Activated gamma-delta T cell treated with anti-CD3 and anti-CD28 coated beads, Interleukin-2, amount 50 U/mL, for 16 hours (primary cell): Measurements from ENCODE around the gene HOXC6.

Experiments
- DNase-seq: peaks from one replicate; pipeline ENCODE4 v3.0.0-alpha.2; 2020; ENCODE audit warnings: low read depth

HOXC6 gene

DNA sequence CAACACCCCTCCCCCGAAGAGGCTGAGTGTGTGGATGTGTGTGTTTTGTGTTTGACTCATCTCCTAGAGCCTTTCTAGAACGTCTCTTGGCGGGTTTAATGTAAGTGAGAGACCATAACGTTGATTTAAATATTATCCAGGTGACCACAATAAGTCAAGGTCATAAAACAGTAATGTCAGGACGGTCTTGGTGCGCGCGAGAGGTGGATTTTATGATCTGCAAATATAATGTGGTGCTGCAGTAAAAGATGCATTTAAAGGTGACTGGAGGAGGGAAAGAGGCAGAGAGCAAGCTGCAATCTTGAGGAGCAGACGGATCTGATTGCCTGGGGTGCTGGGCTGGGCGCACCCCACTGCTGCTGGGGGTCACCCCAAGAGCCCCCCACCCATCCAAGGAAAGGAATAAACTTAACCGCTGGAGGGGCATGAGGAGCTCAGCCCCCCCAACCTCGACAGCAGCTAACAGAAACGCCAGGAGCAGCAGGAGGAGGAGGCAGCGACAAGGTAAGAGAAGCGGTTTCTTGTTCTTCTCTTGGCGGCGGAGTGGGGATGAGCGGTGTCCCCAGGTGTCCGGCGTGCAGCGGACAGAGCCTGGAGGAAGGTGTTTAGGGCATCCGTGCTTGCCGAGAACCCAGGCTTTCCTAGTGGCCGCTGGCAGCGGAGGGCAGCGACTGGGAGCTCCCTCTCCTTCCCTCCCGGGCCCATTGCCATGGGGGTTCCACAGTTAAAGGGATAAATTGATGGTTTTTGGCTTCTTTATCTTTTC lies 37.7 kb upstream of the HOXC6 start:
- no peak for DNase-seq

DNA sequence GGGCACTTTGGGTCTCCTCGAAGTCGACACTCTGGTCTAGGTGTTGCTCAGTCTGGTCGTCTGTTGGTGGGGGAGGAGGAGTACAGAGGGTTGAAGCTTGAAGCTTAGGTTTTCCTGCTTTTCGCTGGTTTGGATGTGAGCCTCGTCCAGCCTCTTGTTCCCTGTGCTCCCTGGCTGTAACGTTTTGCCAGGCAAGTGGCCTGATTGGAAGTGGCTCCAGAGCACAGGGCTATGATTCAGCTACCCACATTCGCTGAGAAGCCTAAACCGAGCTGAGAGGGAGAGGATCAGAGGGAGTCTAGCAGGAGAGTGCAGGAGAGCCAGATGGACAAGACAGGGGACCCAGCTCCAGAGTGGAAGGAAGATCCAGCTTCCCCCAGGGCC lies 37.2 kb upstream of the HOXC6 start:
- no peak for DNase-seq

DNA sequence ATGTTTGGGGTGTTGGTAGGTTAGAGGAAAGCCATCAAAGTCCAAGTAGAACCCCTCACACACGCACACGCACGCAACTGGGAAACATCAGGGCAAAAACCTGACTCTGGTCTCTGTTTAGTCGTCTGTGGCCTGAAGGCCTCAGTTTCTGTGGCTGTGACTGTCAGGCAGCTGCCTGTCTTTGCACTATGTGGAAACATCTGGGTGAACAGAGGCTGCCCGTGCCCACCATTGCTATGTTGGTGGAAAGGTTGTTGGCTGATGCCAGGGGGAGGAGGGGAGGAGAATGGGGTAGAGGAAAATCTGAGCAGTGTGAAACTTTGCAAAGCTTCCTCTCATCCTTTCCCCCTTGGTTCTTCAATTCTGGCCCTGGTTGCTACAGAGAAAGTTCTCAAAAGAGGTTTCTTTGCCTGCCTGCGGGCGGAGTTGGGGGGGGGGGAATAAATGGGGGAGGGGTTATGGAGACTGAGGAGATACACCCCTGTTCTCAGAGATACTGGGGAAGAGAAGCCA lies 35.8 kb upstream of the HOXC6 start:
- DNase-seq = no peak

DNA sequence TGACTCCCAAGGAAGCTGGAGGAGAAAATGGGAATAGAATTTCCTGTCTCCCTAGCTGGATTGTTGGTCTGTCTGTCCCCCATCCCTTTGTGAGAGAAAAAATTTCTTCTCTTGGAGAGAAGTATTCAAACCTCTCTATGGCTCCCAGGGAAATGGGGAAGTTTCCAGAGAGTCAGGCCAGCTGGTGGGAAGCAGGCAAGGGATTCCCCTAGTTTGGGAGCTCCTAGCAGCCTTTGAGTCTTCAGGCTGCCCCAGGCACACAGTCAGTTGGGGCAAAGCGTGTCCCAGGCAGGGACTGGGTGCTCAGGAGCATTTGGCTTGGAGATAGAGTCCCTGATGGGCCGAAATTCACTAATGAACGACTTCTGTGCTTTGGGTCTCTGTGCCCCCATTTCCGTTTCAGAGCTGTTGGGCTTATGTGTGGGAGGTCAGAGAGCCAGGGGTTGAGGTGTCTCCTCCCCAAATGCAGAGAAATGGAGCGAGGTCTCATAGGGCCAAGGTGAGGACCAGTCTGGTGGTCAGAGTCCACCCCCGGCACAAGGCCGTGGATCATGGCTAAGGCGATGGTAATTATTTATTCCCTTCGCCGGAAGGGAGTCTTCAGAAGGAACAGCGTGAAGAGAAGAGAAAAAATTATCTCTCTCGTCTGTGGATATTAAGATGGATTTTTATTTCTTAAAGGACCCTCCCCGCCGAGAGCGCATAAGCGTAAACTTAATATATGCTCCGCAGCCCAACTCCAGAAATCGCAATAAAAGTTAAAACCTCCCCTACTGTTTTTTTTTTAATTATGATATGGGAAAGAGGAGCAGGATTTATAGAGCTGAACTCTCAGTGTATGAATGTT lies 34.9 kb upstream of the HOXC6 start:
- DNase-seq = no peak

DNA sequence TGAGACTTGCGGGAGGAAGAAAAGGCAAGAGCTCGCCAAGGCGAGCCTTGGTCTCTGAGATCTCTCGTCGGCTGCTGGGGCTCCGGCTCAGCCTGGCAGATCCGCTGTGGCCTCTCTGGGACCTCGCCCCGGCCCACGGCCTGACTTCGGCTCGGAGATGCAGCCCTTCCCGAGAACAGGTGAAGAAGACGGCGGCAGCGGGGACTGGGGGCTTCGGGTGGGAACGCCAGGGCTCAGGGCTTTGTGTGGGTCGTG lies 34.3 kb upstream of the HOXC6 start:
- DNase-seq = no peak

DNA sequence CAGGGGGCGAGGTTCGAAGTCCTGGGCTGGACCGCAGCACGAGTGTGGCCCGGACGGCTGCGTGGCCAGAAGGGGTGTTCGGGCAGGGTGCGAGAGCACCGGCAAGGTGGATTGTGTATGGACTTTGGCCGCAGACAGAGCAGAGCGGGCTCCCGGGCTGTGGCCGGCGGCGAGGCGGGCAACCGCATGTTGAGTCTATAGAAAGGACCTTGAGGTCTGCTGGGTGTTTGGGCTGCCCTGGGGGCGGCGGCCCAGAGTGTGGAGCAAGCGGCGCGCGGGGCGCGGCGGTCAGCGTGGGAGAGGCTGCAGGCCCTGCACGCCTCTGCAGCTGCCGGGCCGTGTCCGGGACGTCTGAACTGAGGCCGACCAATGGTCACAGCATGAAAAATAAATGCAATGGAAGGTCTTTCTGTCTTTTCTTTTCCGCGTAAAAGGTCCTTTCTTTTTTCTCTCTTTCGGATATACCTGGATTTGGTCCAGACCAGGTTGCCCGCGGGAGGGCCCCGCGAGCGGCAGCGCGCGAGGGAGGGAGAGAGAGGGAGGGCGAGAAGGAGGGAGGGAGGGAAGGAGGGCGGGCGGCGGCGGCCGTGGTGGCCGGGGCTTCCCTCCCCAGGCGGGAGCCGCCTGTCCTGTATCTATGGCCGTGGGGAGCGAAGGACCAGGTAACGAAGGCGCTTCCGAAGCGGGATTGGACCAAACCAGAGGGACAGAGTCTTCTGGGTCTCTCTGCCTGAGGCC lies 33.8 kb upstream of the HOXC6 start:
- no peak for DNase-seq

DNA sequence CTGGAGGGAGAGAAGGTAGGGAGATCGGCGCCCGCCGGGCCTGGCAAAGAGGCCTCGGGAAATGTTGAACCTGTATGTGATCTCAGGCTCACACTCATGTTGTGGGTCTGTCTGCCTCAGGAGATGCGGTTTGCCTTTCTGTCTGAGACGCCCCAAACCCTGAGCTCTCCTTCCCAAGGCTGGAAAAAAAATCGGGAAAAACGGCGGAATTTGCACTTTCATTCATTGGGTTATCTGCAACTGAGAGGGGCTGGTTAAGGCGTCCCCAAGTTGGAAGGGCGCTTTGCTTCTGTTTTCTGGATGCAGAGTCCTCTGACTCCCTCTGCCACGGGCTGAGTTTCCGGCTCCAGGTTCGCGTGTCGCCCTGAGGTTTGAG lies 33.2 kb upstream of the HOXC6 start:
- DNase-seq = no peak

DNA sequence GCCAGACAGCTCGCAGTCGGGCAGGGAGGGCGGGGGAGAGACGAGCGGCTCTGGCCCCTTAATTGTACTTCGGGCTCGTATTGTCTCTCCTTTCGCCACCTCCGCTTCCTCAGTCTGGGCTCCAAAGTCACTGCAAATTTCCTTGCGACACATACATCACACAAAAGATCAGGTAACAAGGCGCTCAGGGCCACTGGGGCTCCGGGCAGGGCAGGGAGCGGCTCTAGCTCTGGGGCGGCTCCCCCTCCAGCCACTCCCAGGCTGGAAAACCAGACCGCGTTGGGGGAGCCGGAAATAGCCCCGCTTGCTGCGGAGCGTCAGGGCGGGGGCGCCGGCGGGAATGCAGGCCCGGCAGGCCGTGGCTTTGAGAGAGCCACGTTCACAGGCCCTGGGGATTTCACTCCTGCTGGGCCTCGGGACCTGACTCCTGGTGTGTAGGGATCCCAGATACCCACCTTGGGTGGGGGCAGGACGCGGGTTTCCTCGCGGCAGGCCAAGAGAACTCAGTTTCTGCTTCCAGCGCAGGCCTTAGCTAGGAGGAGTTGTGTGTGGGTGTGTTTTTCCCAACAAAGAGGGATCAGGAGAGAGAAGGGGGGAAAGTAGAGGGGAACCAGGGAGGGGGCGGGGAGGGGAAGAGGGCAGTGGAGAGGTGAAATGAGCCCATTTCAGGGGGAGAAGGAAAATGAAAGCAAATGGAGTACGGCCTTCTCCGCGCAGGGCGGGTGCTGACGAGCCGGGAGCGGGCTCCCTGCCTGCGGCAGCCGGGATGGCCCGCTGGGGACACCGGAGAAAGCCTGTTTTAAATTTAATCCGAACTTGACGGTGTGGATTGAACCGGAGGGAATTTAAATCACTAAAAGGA lies 32.6 kb upstream of the HOXC6 start:
- no peak for DNase-seq

DNA sequence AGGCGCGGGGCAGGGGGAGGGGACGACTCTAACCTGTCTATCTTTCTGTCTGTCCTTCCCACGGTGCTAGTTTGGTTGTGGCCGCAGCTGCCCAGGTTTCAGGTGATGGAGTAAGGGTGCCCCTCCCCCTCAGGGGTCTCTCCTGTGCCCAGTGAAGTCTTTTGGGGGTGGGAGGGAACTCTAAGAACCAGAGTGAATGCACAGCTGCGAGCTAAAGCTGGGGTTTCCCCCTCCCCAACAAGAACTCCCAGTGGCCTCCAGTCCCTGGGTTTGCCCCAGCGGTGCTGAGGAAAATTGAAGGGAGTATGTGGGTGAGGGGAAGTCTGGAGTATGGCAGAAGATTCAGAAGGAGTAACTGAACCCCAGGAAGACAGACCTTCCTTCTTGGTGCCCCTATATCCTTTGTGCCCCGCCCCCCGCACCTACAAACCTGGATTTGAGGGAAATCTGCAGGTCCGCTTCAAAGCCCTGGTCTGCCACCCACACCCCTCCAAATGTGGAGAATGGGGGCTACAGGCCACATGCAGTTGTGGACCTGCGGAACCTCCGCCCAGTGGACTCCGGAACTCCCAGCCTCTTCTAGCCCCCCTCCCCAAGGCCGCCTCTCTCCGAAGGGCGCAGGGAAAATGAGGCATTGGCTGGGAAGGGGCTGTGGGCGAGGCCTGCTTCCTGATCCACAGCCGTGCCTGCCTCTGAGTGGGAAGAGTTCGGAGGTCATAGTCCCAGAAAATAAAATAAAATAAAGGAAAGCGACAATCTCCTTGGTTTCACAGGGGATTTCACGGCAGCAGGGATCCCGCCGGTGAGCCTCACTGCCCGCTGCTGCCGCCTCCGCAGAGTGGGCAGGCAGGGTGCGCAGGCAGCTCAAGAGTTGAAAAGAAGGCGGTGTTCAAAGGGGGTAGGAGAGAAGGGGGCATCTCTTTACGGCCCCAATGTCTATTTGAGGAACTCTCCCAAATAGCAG lies 31.7 kb upstream of the HOXC6 start:
- DNase-seq = no peak

DNA sequence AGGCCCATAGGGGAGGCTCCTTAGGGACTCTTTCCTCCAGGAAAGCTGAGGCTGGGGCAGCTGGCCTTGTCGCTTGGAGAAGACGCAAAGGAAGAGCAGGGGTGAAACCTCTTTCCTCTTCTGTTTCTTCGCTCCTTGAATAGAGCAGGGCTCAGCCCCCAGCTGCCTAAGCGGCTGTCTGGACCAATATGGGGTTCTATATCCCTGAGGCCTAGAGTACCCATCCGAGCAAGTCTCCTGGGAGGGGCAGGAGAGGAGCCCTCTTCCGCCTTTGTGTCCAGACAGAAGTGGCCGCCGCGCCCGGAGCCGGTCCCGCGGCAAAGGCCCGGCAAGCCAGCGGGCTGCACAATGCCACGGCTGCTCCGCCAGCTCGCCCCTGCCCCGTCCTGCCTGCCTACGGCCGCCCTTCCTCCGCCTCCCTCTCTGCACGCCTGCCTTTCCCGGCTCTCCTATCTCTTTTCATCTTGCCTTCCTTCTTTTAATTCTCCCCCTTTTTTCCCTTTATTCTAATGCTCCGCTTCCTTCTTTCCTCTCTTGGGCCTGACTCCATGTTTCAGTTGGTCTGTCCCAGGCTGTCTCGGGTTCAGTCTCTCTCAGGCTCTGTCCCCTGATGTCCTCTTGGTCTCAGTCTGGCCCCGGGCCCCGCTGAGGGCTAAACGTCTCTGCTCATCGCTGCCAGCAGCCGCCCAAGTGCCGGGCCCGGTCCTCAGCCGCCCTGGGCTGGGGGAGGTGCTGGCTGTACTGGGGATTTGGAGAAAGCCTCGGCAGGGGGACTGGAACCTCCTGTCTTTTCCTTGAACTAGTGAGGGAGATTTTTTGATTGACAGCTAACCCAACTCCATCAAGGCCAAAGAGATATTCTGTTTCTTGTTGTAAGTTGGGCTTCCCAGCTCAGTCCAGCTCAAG lies 30.8 kb upstream of the HOXC6 start:
- DNase-seq = no peak

DNA sequence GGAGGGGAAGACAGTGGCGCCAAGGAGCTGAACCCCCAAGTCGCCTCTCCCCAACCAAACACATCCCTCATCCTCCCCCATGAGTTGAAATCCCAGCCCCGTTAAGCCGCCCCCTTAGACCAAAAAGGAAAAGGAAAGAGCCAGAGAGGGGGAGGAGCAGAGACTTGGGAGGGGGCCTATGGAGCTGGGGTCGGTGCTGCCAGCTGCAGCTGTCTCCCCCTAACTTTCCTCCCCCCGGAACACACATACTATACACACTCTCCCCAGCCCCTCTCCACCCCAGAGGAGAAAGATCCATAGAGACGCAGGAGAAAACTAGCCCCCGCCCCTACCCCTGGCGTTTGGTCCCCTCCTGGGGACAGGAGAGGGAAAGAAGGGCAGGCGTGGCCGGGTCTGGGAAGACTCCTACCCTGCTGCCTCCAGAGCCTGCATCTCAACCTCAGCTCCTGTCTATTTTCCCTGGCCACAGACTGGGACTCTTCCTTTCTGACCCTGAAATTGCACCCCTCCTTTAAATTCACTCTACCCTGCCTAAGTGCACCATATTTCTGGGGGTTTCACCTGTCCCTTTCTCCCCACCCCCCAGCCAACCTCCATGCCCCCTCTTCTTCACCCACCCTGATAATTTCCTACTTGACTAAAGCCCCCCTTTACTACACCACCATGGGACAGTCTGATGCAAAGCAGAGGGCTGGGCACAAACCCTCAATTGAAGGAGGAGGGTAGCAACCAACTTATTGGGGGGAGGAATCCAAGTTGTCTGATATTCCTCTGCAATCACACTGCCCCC lies 29.9 kb upstream of the HOXC6 start:
- DNase-seq = no peak

DNA sequence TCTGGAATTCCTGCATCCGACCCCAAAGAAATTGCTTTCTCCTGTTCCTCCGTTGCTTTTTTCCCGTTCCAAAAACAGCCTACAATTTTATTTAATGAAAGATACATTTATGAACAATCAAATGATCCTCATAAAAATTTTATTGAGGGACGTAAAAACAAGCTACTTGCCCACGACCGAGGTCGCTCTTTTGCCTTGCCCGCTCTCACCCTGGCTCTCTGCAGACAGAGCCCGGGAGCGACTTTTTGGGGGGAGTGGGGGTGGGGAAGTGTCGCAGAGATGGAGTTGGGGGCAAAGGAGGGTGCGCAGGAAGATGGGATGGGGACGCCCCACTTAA lies 29.4 kb upstream of the HOXC6 start:
- DNase-seq = no peak

DNA sequence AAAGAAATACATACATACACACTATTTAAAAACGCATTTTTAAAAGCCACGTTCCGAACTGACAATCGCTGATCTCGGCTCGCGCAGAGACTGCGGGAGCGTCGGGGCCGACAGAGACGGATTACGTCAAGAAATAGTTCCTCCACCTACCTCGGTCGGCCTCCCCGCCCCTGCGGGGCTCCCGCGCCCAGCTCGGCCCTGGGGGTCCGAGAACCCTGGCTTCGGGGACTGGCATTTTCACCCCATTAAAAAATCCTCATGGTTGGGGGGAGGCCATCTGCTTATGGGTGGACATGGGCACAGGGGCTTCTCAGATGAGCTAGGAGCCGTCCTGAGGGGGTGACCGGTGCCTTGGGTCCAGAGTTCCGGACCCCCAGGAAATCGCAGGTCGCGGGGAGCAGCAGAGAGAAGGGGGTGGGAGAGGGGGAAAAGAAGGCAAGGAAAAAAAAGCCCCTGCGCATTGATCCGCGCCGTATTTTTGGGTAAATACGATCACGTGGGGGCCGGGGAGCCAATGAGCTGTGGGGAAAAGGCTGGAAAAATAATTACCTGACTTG lies 28.6 kb upstream of the HOXC6 start:
- no peak for DNase-seq

DNA sequence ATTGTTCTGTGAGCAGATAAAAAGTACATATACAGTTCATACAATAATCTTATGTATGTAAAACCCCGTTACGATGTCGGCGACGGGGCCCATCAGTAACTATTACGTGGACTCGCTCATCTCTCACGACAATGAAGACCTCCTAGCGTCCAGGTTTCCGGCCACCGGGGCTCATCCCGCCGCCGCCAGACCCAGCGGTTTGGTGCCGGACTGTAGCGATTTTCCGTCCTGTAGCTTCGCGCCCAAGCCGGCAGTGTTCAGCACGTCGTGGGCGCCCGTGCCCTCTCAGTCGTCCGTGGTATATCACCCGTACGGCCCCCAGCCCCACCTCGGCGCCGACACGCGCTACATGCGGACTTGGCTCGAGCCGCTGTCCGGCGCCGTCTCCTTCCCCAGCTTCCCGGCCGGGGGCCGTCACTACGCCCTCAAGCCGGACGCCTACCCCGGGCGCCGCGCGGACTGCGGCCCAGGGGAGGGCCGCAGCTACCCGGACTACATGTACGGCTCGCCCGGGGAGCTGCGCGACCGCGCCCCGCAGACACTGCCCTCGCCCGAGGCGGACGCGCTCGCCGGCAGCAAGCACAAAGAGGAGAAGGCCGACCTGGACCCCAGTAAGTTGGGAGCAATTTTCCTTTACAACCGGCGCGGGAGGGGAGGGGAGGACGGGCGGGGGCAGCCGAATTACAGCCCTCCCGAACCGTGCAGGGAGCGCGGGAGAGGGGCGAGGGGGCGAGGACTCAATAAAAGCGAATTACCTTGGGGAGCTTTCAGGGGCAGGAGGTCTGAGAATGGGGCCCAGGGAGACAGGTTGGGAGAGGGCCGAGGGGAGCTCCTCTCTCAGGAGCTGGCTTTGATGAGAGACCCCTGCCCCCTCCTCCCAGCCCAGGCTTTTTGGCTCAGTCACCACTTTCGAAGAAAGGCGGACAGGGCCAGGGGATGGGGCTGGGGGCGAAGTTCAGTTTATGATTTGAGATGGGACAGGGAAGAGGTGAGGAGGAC lies 27.8 kb upstream of the HOXC6 start, which contains the start of gene HOXC9:
TSS of gene HOXC9 (plus strand) at position 46 of the 999 bp plus-strand sequence. CDS start at position 74, 28 bp downstream.
- no peak for DNase-seq

DNA sequence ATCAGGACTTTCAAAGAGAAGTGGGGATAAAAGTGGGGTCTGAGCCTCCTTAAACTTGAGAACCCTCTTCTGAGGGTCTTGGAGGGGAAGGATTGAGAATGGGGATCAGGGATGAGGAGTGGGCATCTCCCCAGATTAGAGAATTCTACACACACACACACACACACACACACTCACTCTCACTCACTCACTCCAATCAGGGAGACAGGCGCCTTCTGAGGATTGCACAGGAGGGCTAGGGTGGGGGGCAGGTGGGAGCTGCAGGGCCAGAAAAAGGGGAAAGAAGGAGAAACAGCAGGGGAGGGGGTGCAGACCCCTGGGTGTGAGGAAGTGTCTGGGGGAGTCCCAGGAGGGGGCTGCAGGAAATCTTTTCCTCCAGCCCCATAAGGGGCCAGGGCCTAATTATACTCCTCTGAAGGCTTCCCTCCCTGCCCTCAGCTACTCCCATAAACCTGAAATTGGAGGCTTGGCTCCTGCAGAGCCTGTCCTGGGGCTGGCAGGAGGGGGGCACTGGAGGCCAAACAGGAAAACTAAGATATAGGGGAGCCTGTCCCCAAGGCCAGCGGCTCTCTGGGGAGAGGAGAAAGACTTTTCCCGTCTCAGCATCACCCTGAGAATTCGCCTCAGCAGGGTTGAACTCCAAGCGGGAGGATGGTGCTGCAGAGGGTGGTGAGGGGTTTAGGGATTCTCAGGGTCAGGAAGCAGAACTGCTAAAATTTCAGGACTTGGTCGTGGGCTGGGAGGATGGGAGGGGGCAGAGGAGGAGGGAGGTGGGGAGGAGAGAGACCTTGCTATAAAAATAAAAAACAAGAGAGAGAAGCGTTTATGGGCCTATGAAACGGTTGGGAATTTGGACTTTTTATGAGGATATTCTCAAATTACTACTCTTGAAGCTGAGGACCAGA lies 26.7 kb upstream of the HOXC6 start:
- DNase-seq = no peak

DNA sequence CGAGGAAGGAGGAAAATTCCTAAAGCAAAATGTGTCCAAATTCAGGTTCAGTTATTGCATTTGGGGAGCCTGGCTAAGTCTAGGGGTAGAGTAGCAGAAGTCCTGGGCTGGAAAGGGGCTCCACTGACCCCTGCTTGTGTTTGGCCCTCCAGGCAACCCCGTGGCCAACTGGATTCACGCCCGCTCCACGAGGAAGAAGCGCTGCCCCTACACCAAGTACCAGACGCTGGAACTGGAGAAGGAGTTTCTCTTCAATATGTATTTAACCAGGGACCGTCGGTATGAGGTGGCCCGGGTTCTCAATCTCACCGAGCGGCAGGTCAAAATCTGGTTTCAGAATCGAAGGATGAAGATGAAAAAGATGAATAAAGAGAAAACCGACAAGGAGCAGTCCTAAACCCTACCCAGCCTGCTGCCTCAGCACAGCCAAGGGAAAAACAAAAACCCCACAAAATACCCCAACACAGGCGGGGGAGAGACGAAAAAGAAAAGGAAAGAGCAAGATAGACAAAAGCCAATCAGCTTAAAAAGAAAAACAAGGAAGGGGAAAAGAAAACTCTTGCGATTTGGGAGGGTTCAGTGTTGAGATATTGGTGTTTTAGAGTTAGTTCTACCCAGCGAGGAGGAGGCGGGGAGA lies 25.8 kb upstream of the HOXC6 start:
- DNase-seq = no peak
